ENCODE data around the gene HERC2. TPM values are rescaled to one million over a fixed set of nuclear protein-coding genes. Genes with fewer than 3 reads are reported as not detected.
"Not testable (repeated sequence)": the region's sequence is repeated elsewhere in the genome, so short reads cannot be mapped to it uniquely, and the experiment has no call there.

Gene HERC2
- total RNA-seq, 3 donors from 2014 or later (not counting 1 experiment from before 2014, with no cell fraction given), result 54.2 to 64.0 (median 63.9) TPM

GRCh38 chr15:28169366-28169765 is 152.6 kb downstream of the HERC2 start:
- H3K36me3 Mint-ChIP-seq, result peaks cover 17% of the 10 kb centered on the region
- Histone ChIP-seq H3K27me3 (ENCODE audit: control insufficient read depth, insufficient read depth, low read length) (no peaks in the 10 kb centered on the region), H3K4me1 (ENCODE audit: control insufficient read depth, insufficient read depth, low read length) (no peaks in the 10 kb centered on the region), H3K27ac (ENCODE audit: low read length) (no peak overlapping the region), H3K4me3 (ENCODE audit: low read length) (no peak overlapping the region), H3K36me3 (ENCODE audit: control insufficient read depth, insufficient read depth, low read length) (peaks cover 29% of the 10 kb centered on the region), H3K9me3 (ENCODE audit: control insufficient read depth, insufficient read depth, low read length) (no peaks in the 10 kb centered on the region)
- H3K4me1 Mint-ChIP-seq, result peaks cover 4% of the 10 kb centered on the region in 2 donors
- H3K9me3 Mint-ChIP-seq, result no peaks in the 10 kb centered on the region
- no peak overlapping the region for H3K27ac Mint-ChIP-seq
- no peak overlapping the region for H3K4me3 Mint-ChIP-seq
- ATAC-seq (no peak), DNase-seq (no peak)
- intact Hi-C loops (cut with micrococcal nuclease), result no loop called here
- 85% methylated on average over 2 of the region's 3 CpGs for WGBS (ENCODE audit: insufficient coverage)
- no peak for TF ChIP-seq CTCF (IDR thresholded peaks at IDR 0.05)
- H3K27me3 Mint-ChIP-seq (ENCODE audit: low read depth in 2 of 2), result no peaks in the 10 kb centered on the region

GRCh38 chr15:28168405-28169121 is 153.4 kb downstream of the HERC2 start:
- H3K27ac Mint-ChIP-seq; H3K4me3 Mint-ChIP-seq; H3K27me3 Mint-ChIP-seq (ENCODE audit: low read depth in 2 of 2); DNase-seq; H3K4me3 ChIP-seq (ENCODE audit: low read length); H3K4me1 Mint-ChIP-seq; H3K27ac ChIP-seq (ENCODE audit: low read length); H3K4me1 ChIP-seq (ENCODE audit: control insufficient read depth, insufficient read depth, low read length); intact Hi-C loops (cut with micrococcal nuclease); H3K9me3 Mint-ChIP-seq; ATAC-seq; H3K27me3 ChIP-seq (ENCODE audit: control insufficient read depth, insufficient read depth, low read length); H3K9me3 ChIP-seq (ENCODE audit: control insufficient read depth, insufficient read depth, low read length): not testable (repeated sequence)
- WGBS (ENCODE audit: insufficient coverage), result 82% methylated on average over 14 of the region's 16 CpGs
- peaks cover 30% of the 10 kb centered on the region for H3K36me3 ChIP-seq (ENCODE audit: control insufficient read depth, insufficient read depth, low read length)
- peaks cover 17% of the 10 kb centered on the region for H3K36me3 Mint-ChIP-seq

GRCh38 chr15:28167042-28167441 is 154.9 kb downstream of the HERC2 start:
- DNase-seq (no peak), ATAC-seq (no peak)
- H3K4me3 ChIP-seq (ENCODE audit: low read length), result no peak overlapping the region
- H3K4me1 ChIP-seq (ENCODE audit: control insufficient read depth, insufficient read depth, low read length), result no peaks in the 10 kb centered on the region
- Mint-ChIP-seq H3K4me3 (no peak overlapping the region), H3K9me3 (no peaks in the 10 kb centered on the region), H3K27ac (no peak overlapping the region), H3K4me1 (peaks cover 4% of the 10 kb centered on the region in 2 donors), H3K36me3 (peaks cover 17% of the 10 kb centered on the region), H3K27me3 (ENCODE audit: low read depth in 2 of 2) (no peaks in the 10 kb centered on the region)
- TF ChIP-seq CTCF (IDR thresholded peaks at IDR 0.05), result no peak
- intact Hi-C loops (cut with micrococcal nuclease), result no loop called here
- no peak overlapping the region for H3K27ac ChIP-seq (ENCODE audit: low read length)
- H3K27me3 ChIP-seq (ENCODE audit: control insufficient read depth, insufficient read depth, low read length), result no peaks in the 10 kb centered on the region
- no peaks in the 10 kb centered on the region for H3K9me3 ChIP-seq (ENCODE audit: control insufficient read depth, insufficient read depth, low read length)
- peaks cover 32% of the 10 kb centered on the region for H3K36me3 ChIP-seq (ENCODE audit: control insufficient read depth, insufficient read depth, low read length)
- 97% methylated on average over 3 of the region's 3 CpGs for WGBS (ENCODE audit: insufficient coverage)

GRCh38 chr15:28165791-28166190 is 156.2 kb downstream of the HERC2 start:
- ATAC-seq (no peak), DNase-seq (no peak)
- Mint-ChIP-seq H3K9me3 (no peaks in the 10 kb centered on the region), H3K27ac (no peak overlapping the region), H3K36me3 (peaks cover 17% of the 10 kb centered on the region), H3K4me3 (no peak overlapping the region), H3K27me3 (ENCODE audit: low read depth in 2 of 2) (no peaks in the 10 kb centered on the region), H3K4me1 (peaks cover 4% of the 10 kb centered on the region in 2 donors)
- Histone ChIP-seq H3K4me1 (ENCODE audit: control insufficient read depth, insufficient read depth, low read length) (no peaks in the 10 kb centered on the region), H3K27me3 (ENCODE audit: control insufficient read depth, insufficient read depth, low read length) (no peaks in the 10 kb centered on the region), H3K9me3 (ENCODE audit: control insufficient read depth, insufficient read depth, low read length) (no peaks in the 10 kb centered on the region), H3K4me3 (ENCODE audit: low read length) (no peak overlapping the region), H3K36me3 (ENCODE audit: control insufficient read depth, insufficient read depth, low read length) (peaks cover 41% of the 10 kb centered on the region), H3K27ac (ENCODE audit: low read length) (no peak overlapping the region)
- 100% methylated on average over 1 of the region's 1 CpG for whole genome bisulfite sequencing (ENCODE audit: insufficient coverage)
- intact Hi-C loops (cut with micrococcal nuclease), result no loop called here
- no peak for TF ChIP-seq CTCF (IDR thresholded peaks at IDR 0.05)
